H9 (cell line): Measurements from ENCODE around the gene PITPNB. TPM values are rescaled to one million over a fixed set of nuclear protein-coding genes. Genes with fewer than 3 reads are reported as not detected.

Source experiments
- DNase-seq: peaks from one replicate; pipeline ENCODE4 v3.0.0-alpha.2; 2017
- H2AFZ ChIP-seq: one replicate; pipeline ENCODE4 v1.6.1; 2013; ENCODE audit warnings: mild to moderate bottlenecking, low read length, control low read depth, moderate library complexity
- H2AK5ac ChIP-seq: 2 replicates; pipeline ENCODE4 v1.6.1; 2013; ENCODE audit warnings: low read length, control low read depth, mixed read lengths; ENCODE audit not compliant: insufficient read length
- H2BK120ac ChIP-seq: one replicate; pipeline ENCODE4 v1.6.1; 2013; ENCODE audit warnings: low read depth, mild to moderate bottlenecking, low read length, control low read depth, inconsistent platforms; ENCODE audit not compliant: poor library complexity, severe bottlenecking
- H2BK12ac ChIP-seq: 2 replicates; pipeline ENCODE4 v1.6.1; 2013; ENCODE audit warnings: low read length, control low read depth, mixed read lengths, low read depth; ENCODE audit not compliant: insufficient read length
- H2BK15ac ChIP-seq: 2 replicates; pipeline ENCODE4 v1.6.1; 2013; ENCODE audit warnings: low read depth, low read length, control low read depth
- H2BK20ac ChIP-seq: one replicate; pipeline ENCODE4 v1.6.1; 2013; ENCODE audit warnings: low read depth, mild to moderate bottlenecking, low read length, control low read depth, inconsistent platforms; ENCODE audit not compliant: poor library complexity, severe bottlenecking
- H2BK5ac ChIP-seq: 2 replicates; pipeline ENCODE4 v1.6.1; 2013; ENCODE audit warnings: low read length, control low read depth, mixed read lengths; ENCODE audit not compliant: insufficient read length
- H3K14ac ChIP-seq: 2 replicates; pipeline ENCODE4 v1.6.1; 2013; ENCODE audit warnings: low read length, control low read depth; ENCODE audit not compliant: insufficient read depth
- H3K18ac ChIP-seq: 2 replicates; pipeline ENCODE4 v1.6.1; 2013; ENCODE audit warnings: low read depth, mild to moderate bottlenecking, mixed read lengths, low read length, control low read depth; ENCODE audit not compliant: insufficient read length
- H3K23ac ChIP-seq: 2 replicates; pipeline ENCODE4 v1.6.1; 2013; ENCODE audit warnings: low read length, control low read depth, mixed read lengths, low read depth; ENCODE audit not compliant: insufficient read length
- H3K23me2 ChIP-seq: 2 replicates; pipeline ENCODE4 v1.6.1; 2013; ENCODE audit warnings: low read depth, mild to moderate bottlenecking, mixed read lengths, low read length, control low read depth; ENCODE audit not compliant: insufficient read length, poor library complexity, severe bottlenecking
- H3K27ac ChIP-seq: 2 replicates; pipeline ENCODE4 v1.5.1; 2013; ENCODE audit warnings: low read length, control low read depth, mixed read lengths, low read depth; ENCODE audit not compliant: insufficient read length
- H3K27me3 ChIP-seq: 2 replicates; pipeline ENCODE4 v1.6.1; 2013; ENCODE audit warnings: low read length, control low read depth, inconsistent platforms; ENCODE audit not compliant: insufficient read depth
- H3K4ac ChIP-seq: 2 replicates; pipeline ENCODE4 v1.6.1; 2013; ENCODE audit warnings: low read depth, mild to moderate bottlenecking, control low read depth, inconsistent platforms, low read length, moderate library complexity
- H3K4me1 ChIP-seq: 2 replicates; pipeline ENCODE4 v1.6.1; 2013; ENCODE audit warnings: low read length, control low read depth, inconsistent platforms; ENCODE audit not compliant: insufficient read depth
- H3K4me2 ChIP-seq: 2 replicates; pipeline ENCODE4 v1.6.1; 2013; ENCODE audit warnings: low read length, control low read depth, mixed read lengths; ENCODE audit not compliant: insufficient read length, insufficient read depth
- H3K56ac ChIP-seq: 2 replicates; pipeline ENCODE4 v1.6.1; 2013; ENCODE audit warnings: low read depth, mild to moderate bottlenecking, mixed read lengths, low read length, control low read depth; ENCODE audit not compliant: insufficient read length
- H3K79me1 ChIP-seq: 2 replicates; pipeline ENCODE4 v1.6.1; 2013; ENCODE audit warnings: low read depth, mild to moderate bottlenecking, moderate library complexity, low read length, control low read depth, inconsistent platforms; ENCODE audit not compliant: insufficient read depth, poor library complexity, severe bottlenecking
- H3K79me2 ChIP-seq: 2 replicates; pipeline ENCODE4 v1.6.1; 2013; ENCODE audit warnings: low read length, control low read depth, inconsistent platforms; ENCODE audit not compliant: insufficient read depth
- H3K9ac ChIP-seq: 2 replicates; pipeline ENCODE4 v1.6.1; 2013; ENCODE audit warnings: low read length, control low read depth, mixed read lengths; ENCODE audit not compliant: insufficient read length; ENCODE audit errors: extremely low read depth
- H3K9me3 ChIP-seq: one replicate; pipeline ENCODE4 v1.6.1; 2013; ENCODE audit warnings: low read depth, low read length, inconsistent platforms; ENCODE audit not compliant: control insufficient read depth
- H3T11ph ChIP-seq: one replicate; pipeline ENCODE4 v1.6.1; 2013; ENCODE audit warnings: mild to moderate bottlenecking, low read length, control low read depth, inconsistent platforms
- H4K20me1 ChIP-seq: one replicate; pipeline ENCODE4 v1.6.1; 2013; ENCODE audit not compliant: control insufficient read depth, insufficient read length, insufficient read depth
- H4K5ac ChIP-seq: 2 replicates; pipeline ENCODE4 v1.6.1; 2013; ENCODE audit warnings: low read depth, mild to moderate bottlenecking, mixed read lengths, low read length, control low read depth; ENCODE audit not compliant: insufficient read length
- H4K8ac ChIP-seq: replicated peaks from 2 replicates; pipeline ENCODE4 v1.6.1; 2013; ENCODE audit warnings: low read length, control low read depth, mixed read lengths, low read depth; ENCODE audit not compliant: insufficient read length
- H4K91ac ChIP-seq: 2 replicates; pipeline ENCODE4 v1.6.1; 2013; ENCODE audit warnings: low read depth, mild to moderate bottlenecking, moderate library complexity, mixed read lengths, low read length, control low read depth; ENCODE audit not compliant: insufficient read length
- H3K27ac Mint-ChIP-seq, 3 experiments: 2 replicates in 2 of 3; 3 replicates in 1 of 3; pipeline ENCODE4 v1.8.0; 2020 to 2021; ENCODE audit warnings: mixed read lengths in 3 of 3, mild to moderate bottlenecking in 1 of 3, moderate library complexity in 1 of 3
- H3K27me3 Mint-ChIP-seq: 2 replicates; pipeline ENCODE4 v1.8.0; 2021; ENCODE audit warnings: low read depth, mild to moderate bottlenecking, moderate library complexity, mixed read lengths
- H3K36me3 Mint-ChIP-seq, 3 experiments: 2 replicates in 2 of 3; 3 replicates in 1 of 3; pipeline ENCODE4 v1.8.0; 2020 to 2021; ENCODE audit warnings: low read depth in 3 of 3, mixed read lengths in 3 of 3; ENCODE audit not compliant: insufficient read depth in 1 of 3
- H3K4me1 Mint-ChIP-seq, 2 experiments: 2 replicates each; pipeline ENCODE4 v1.8.0; 2020; ENCODE audit warnings: mixed read lengths in 2 of 2
- H3K4me3 Mint-ChIP-seq, 2 experiments: 2 replicates in 1 of 2; 3 replicates in 1 of 2; pipeline ENCODE4 v1.8.0; 2020 to 2021; ENCODE audit warnings: mild to moderate bottlenecking in 2 of 2, mixed read lengths in 2 of 2, moderate library complexity in 1 of 2
- H3K9me3 Mint-ChIP-seq, 2 experiments: 2 replicates in 1 of 2; 3 replicates in 1 of 2; pipeline ENCODE4 v1.8.0; 2020; ENCODE audit warnings: mild to moderate bottlenecking in 2 of 2, mixed read lengths in 2 of 2, moderate library complexity in 1 of 2
- whole genome bisulfite sequencing: extraction: QIAGEN DNeasy Blood & Tissue Kit; methylation state at CpG from one replicate; pipeline ENCODE4 v1.1.7; 2013; ENCODE audit warnings: missing lambda C conversion rate, low lambda C conversion rate, mixed read lengths; ENCODE audit not compliant: insufficient read length; ENCODE audit errors: extremely low coverage; 5-methylcytosine and 5-hydroxymethylcytosine counted together
- total RNA-seq: library from RNA; stranded (reverse); gene quantifications from 2 replicates; pipeline ENCODE4 v1.2.1, GENCODE V29; 2021
- TF ChIP-seq, protein P1 (sequence below): fragments of 200-600 bp; sonication (generic); conservative IDR thresholded peaks from 3 replicates; pipeline ENCODE4 v1.8.0; 2021; ENCODE audit warnings: antibody characterized with exemption, mild to moderate bottlenecking

The PITPNB gene
- total RNA-seq, 1 experiment from 2014 or later: 106 TPM

- H3K18ac ChIP-seq: no peak overlapping the region
- no peak overlapping the region for H2BK5ac ChIP-seq
- WGBS: no CpG with 5 or more reads among the region's 3 CpGs
- no peak overlapping the region for H3K23ac ChIP-seq
- H3K27me3 ChIP-seq: no peaks in the 10 kb centered on the region
- H3K4me1 ChIP-seq: no peaks in the 10 kb centered on the region
- H3K9me3 ChIP-seq: no peaks in the 10 kb centered on the region
- TF ChIP-seq, protein P1, sequence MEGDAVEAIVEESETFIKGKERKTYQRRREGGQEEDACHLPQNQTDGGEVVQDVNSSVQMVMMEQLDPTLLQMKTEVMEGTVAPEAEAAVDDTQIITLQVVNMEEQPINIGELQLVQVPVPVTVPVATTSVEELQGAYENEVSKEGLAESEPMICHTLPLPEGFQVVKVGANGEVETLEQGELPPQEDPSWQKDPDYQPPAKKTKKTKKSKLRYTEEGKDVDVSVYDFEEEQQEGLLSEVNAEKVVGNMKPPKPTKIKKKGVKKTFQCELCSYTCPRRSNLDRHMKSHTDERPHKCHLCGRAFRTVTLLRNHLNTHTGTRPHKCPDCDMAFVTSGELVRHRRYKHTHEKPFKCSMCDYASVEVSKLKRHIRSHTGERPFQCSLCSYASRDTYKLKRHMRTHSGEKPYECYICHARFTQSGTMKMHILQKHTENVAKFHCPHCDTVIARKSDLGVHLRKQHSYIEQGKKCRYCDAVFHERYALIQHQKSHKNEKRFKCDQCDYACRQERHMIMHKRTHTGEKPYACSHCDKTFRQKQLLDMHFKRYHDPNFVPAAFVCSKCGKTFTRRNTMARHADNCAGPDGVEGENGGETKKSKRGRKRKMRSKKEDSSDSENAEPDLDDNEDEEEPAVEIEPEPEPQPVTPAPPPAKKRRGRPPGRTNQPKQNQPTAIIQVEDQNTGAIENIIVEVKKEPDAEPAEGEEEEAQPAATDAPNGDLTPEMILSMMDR: no peak
- no peaks in the 10 kb centered on the region for H3K79me1 ChIP-seq
- Mint-ChIP-seq H3K36me3 (no peaks in the 10 kb centered on the region), H3K27ac (no peak overlapping the region), H3K9me3 (peaks cover 0 to 7% of the 10 kb centered on the region in 2 experiments; a peak in 1 of 5 replicates), H3K4me1 (peaks cover 1 to 5% of the 10 kb centered on the region in 2 experiments; a peak in 3 of 4 replicates), H3K27me3 (peaks cover 2% of the 10 kb centered on the region), H3K4me3 (no peak overlapping the region)
- DNase-seq: no peak
- no peak overlapping the region for H2BK15ac ChIP-seq
- H3K56ac ChIP-seq: no peak overlapping the region
- H2AFZ ChIP-seq: no peak overlapping the region
- H4K91ac ChIP-seq: no peak overlapping the region
- no peak overlapping the region for H2AK5ac ChIP-seq
- no peak overlapping the region for H4K8ac ChIP-seq
- no peaks in the 10 kb centered on the region for H3K23me2 ChIP-seq
- no peak overlapping the region for H2BK120ac ChIP-seq
- H3T11ph ChIP-seq: no peak overlapping the region
- H3K9ac ChIP-seq: no peak overlapping the region
- no peaks in the 10 kb centered on the region for H3K79me2 ChIP-seq
- H2BK12ac ChIP-seq: no peak overlapping the region
- H4K5ac ChIP-seq: no peak overlapping the region
- H4K20me1 ChIP-seq: no peaks in the 10 kb centered on the region
- H3K27ac ChIP-seq: no peak overlapping the region
- H3K4ac ChIP-seq: no peak overlapping the region
- H3K14ac ChIP-seq: no peak overlapping the region; the same call in 1 of the 2 replicates
- H2BK20ac ChIP-seq: no peak overlapping the region
- H3K4me2 ChIP-seq: no peak overlapping the region
These were observed 89.4 kb downstream of the PITPNB start for GRCh38 chr22:27829620-27830019.
